T-helper 2 cell treated with Interferon-gamma antibody and Interleukin-4, amounts not matched to agents 5 μg/mL and 100 μg/mL, for 36 hours (primary cell): Measurements from ENCODE around the gene ABCA4.
"Not testable (repeated sequence)": the region's sequence is repeated elsewhere in the genome, so short reads cannot be mapped to it uniquely, and the experiment has no call there.

ENCODE experiments used
- DNase-seq: peaks from one replicate; pipeline ENCODE4 v3.0.0; 2021; ENCODE audit warnings: low spot score
- H3K27ac Mint-ChIP-seq: one replicate; pipeline ENCODE4 v1.8.0; 2021; ENCODE audit warnings: mild to moderate bottlenecking, mixed read lengths
- H3K27me3 Mint-ChIP-seq: one replicate; pipeline ENCODE4 v1.8.0; 2021; ENCODE audit warnings: low read depth, mixed read lengths
- H3K36me3 Mint-ChIP-seq: one replicate; pipeline ENCODE4 v1.8.0; 2021; ENCODE audit warnings: low read depth, mixed read lengths
- H3K4me1 Mint-ChIP-seq: one replicate; pipeline ENCODE4 v1.8.0; 2021; ENCODE audit warnings: low read depth, mixed read lengths
- H3K4me3 Mint-ChIP-seq: one replicate; pipeline ENCODE4 v1.8.0; 2022; ENCODE audit warnings: mild to moderate bottlenecking, moderate library complexity, mixed read lengths
- H3K9me3 Mint-ChIP-seq: one replicate; pipeline ENCODE4 v1.8.0; 2021; ENCODE audit warnings: mixed read lengths

The ABCA4 gene

GRCh38 chr1:94120991-94121390 lies at the start of gene ABCA4:
Gene ABCA4, minus strand, starts transcription at chr1:94121148. Its CDS starts 103 bp downstream, at chr1:94121045.
- DNase-seq = no peak
- no peak within 1 kb of the TSS for H3K27ac Mint-ChIP-seq
- no peaks in the 10 kb centered on the region for H3K27me3 Mint-ChIP-seq
- no peak within 1 kb of the TSS for H3K4me3 Mint-ChIP-seq
- no peaks in the 10 kb centered on the region for H3K36me3 Mint-ChIP-seq
- H3K9me3 Mint-ChIP-seq = no peaks in the 10 kb centered on the region
- no peaks in the 10 kb centered on the region for H3K4me1 Mint-ChIP-seq

DNA sequence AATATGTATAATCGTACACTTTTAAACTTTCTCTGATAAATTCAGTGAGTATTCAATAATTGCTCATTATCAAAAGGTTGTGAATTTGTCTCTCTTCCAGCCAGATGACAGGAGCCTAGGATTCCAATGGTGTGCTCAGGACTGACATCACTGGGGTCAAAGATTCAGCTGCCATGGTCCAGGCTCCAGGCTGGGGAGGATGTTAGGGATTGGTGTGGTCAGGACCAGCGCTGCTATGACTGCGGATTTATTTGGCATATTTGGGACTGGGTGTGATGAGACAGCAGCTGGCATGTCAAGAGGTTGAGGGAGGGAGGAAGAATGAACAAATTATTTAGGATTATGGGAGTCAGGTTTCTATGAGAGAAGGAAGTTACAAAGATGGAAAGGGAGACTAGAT lies 48.2 kb upstream of the ABCA4 start:
- H3K27me3 Mint-ChIP-seq = peaks cover 14% of the 10 kb centered on the region
- DNase-seq = no peak
- H3K4me3 Mint-ChIP-seq = no peak overlapping the region
- no peaks in the 10 kb centered on the region for H3K36me3 Mint-ChIP-seq
- H3K27ac Mint-ChIP-seq = no peak overlapping the region
- H3K9me3 Mint-ChIP-seq = no peaks in the 10 kb centered on the region
- H3K4me1 Mint-ChIP-seq = no peaks in the 10 kb centered on the region

GRCh38 chr1:94165843-94166242 lies 44.9 kb upstream of the ABCA4 start:
- Mint-ChIP-seq H3K4me3 (no peak overlapping the region), H3K36me3 (no peaks in the 10 kb centered on the region), H3K27ac (no peak overlapping the region), H3K9me3 (no peaks in the 10 kb centered on the region), H3K27me3 (peaks cover 10% of the 10 kb centered on the region), H3K4me1 (no peaks in the 10 kb centered on the region)
- no peak for DNase-seq

GRCh38 chr1:94164885-94165284 lies 43.9 kb upstream of the ABCA4 start:
- not testable (repeated sequence) for DNase-seq, H3K36me3 Mint-ChIP-seq, H3K4me3 Mint-ChIP-seq, H3K9me3 Mint-ChIP-seq, H3K27me3 Mint-ChIP-seq, H3K27ac Mint-ChIP-seq, H3K4me1 Mint-ChIP-seq

DNA sequence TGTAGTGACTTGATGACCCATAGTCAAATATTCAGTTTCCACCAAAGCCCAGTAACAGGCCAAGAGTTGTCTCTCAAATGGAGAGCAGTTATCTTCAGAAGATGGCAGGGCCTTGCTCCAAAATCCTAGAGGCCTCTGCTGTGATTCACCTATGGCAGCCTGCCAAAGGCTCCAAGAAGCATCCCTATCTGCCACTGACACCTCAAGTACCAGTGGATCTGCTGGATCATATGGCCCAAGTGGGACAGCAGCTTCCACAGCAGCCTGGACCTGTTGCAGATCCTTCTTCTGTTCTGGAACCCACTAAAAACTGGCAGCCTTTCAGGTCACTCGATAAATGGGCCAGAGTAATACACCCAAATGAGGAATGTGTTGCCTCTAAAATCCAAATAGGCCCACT lies 43.2 kb upstream of the ABCA4 start:
- not testable (repeated sequence) for H3K27ac Mint-ChIP-seq, DNase-seq, H3K27me3 Mint-ChIP-seq, H3K4me3 Mint-ChIP-seq, H3K36me3 Mint-ChIP-seq, H3K9me3 Mint-ChIP-seq, H3K4me1 Mint-ChIP-seq

GRCh38 chr1:94163249-94163648 lies 42.3 kb upstream of the ABCA4 start:
- H3K4me3 Mint-ChIP-seq, H3K4me1 Mint-ChIP-seq, H3K27me3 Mint-ChIP-seq, H3K9me3 Mint-ChIP-seq, H3K36me3 Mint-ChIP-seq, DNase-seq, H3K27ac Mint-ChIP-seq: not testable (repeated sequence)

- H3K4me3 Mint-ChIP-seq = no peak overlapping the region
- H3K27ac Mint-ChIP-seq = no peak overlapping the region
- DNase-seq = no peak
- H3K36me3 Mint-ChIP-seq = no peaks in the 10 kb centered on the region
- no peaks in the 10 kb centered on the region for H3K9me3 Mint-ChIP-seq
- peaks cover 6% of the 10 kb centered on the region for H3K27me3 Mint-ChIP-seq
- H3K4me1 Mint-ChIP-seq = no peaks in the 10 kb centered on the region
Observed at GRCh38 chr1:94160811-94161210, 39.9 kb upstream of the ABCA4 start.

- Mint-ChIP-seq H3K27me3 (peaks cover 5% of the 10 kb centered on the region), H3K9me3 (no peaks in the 10 kb centered on the region), H3K4me3 (no peak overlapping the region), H3K4me1 (no peaks in the 10 kb centered on the region), H3K27ac (no peak overlapping the region), H3K36me3 (no peaks in the 10 kb centered on the region)
- no peak for DNase-seq
Observed at GRCh38 chr1:94156096-94156625, 35.2 kb upstream of the ABCA4 start.

GRCh38 chr1:94154989-94155388 lies 34.0 kb upstream of the ABCA4 start:
- no peak overlapping the region for H3K27ac Mint-ChIP-seq
- peaks cover 5% of the 10 kb centered on the region for H3K27me3 Mint-ChIP-seq
- no peak overlapping the region for H3K4me3 Mint-ChIP-seq
- no peak for DNase-seq
- no peaks in the 10 kb centered on the region for H3K9me3 Mint-ChIP-seq
- H3K36me3 Mint-ChIP-seq = no peaks in the 10 kb centered on the region
- no peaks in the 10 kb centered on the region for H3K4me1 Mint-ChIP-seq

GRCh38 chr1:94153133-94153532 lies 32.2 kb upstream of the ABCA4 start:
- H3K4me1 Mint-ChIP-seq = no peaks in the 10 kb centered on the region
- H3K27me3 Mint-ChIP-seq = no peaks in the 10 kb centered on the region
- H3K36me3 Mint-ChIP-seq = no peaks in the 10 kb centered on the region
- H3K4me3 Mint-ChIP-seq = no peak overlapping the region
- no peak overlapping the region for H3K27ac Mint-ChIP-seq
- no peak for DNase-seq
- no peaks in the 10 kb centered on the region for H3K9me3 Mint-ChIP-seq

GRCh38 chr1:94149166-94149565 lies 28.2 kb upstream of the ABCA4 start:
- not testable (repeated sequence) for H3K27ac Mint-ChIP-seq, H3K4me1 Mint-ChIP-seq, H3K4me3 Mint-ChIP-seq, DNase-seq, H3K9me3 Mint-ChIP-seq, H3K36me3 Mint-ChIP-seq, H3K27me3 Mint-ChIP-seq

GRCh38 chr1:94146273-94146672 lies 25.3 kb upstream of the ABCA4 start:
- no peak overlapping the region for H3K27ac Mint-ChIP-seq
- H3K36me3 Mint-ChIP-seq = no peaks in the 10 kb centered on the region
- peaks cover 2% of the 10 kb centered on the region for H3K27me3 Mint-ChIP-seq
- no peaks in the 10 kb centered on the region for H3K9me3 Mint-ChIP-seq
- no peaks in the 10 kb centered on the region for H3K4me1 Mint-ChIP-seq
- DNase-seq = no peak
- no peak overlapping the region for H3K4me3 Mint-ChIP-seq

- DNase-seq = no peak
- Mint-ChIP-seq H3K4me3 (no peak overlapping the region), H3K4me1 (no peaks in the 10 kb centered on the region), H3K27ac (no peak overlapping the region), H3K9me3 (no peaks in the 10 kb centered on the region), H3K36me3 (no peaks in the 10 kb centered on the region), H3K27me3 (peaks cover 2% of the 10 kb centered on the region)
Observed at GRCh38 chr1:94144836-94145235, 23.9 kb upstream of the ABCA4 start.

GRCh38 chr1:94143809-94144176 lies 22.8 kb upstream of the ABCA4 start:
- Mint-ChIP-seq H3K27ac (no peak overlapping the region), H3K36me3 (no peaks in the 10 kb centered on the region), H3K4me1 (no peaks in the 10 kb centered on the region), H3K27me3 (peaks cover 2% of the 10 kb centered on the region), H3K4me3 (no peak overlapping the region), H3K9me3 (no peaks in the 10 kb centered on the region)
- no peak for DNase-seq

DNA sequence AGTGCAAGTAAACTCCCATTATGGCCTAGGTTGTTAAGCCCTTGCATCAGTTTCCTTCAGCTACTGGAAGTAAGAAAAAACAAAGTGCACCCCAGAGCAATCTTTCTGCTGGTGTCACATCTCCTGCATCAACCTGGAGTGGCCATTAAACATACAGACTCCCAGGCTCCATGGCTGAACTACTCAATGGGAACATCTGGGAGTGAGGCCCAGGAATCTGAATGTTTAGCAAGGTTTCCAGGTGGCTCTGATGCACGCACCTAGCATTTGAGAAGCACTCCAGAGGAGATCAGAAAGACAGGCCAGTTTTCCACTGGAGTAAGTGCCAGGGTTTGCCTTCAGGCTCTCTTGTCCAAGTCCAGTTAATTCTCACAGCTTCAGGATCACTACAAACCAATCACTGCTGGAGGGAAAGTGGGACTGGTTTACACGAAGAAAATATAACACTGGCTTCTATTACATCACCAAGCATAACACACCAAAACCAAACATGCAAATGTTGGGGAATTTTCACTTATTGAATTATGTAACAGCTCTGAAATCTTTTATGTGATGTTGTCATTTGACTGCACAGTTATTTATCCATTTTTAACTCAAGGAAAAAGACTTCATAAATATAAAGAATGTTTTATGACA lies 22.3 kb upstream of the ABCA4 start:
- Mint-ChIP-seq H3K4me3 (no peak overlapping the region), H3K27ac (no peak overlapping the region), H3K36me3 (no peaks in the 10 kb centered on the region), H3K27me3 (peaks cover 2% of the 10 kb centered on the region), H3K9me3 (no peaks in the 10 kb centered on the region), H3K4me1 (no peaks in the 10 kb centered on the region)
- DNase-seq = no peak
